ENCODE measurements around the gene AFAP1.

DNA sequence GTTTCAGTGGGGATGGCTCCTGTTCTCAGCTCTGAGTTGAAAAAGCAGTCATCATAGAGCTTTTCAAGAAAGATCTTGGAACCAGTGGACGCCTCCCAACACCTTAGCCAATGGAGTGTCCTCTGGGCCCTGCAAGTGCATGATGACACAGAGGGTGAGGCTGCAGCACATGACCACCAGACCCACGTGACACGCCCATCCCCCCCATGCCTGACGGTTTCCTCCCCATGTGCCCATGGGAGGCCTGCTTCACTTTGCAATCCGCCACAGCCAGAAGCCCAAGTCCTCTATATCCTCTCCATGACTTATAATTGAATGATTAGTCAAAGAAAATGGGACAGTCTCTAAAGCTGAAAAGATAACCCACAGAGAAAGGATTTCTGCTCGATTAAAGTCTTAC is 187.0 kb downstream of the AFAP1 start:
- TF ChIP-seq RNF2 (IDR thresholded peaks at IDR 0.05; ENCODE audit: borderline replicate concordance, low read depth, low read length, missing control alignments, poor library complexity, severe bottlenecking) (no peak), KDM1A (IDR thresholded peaks at IDR 0.05; ENCODE audit: borderline replicate concordance, low read length) (no peak), EGR1 (IDR thresholded peaks at IDR 0.05; ENCODE audit: borderline replicate concordance, low read depth, low read length) (no peak), GABPA (IDR thresholded peaks at IDR 0.05; ENCODE audit: borderline replicate concordance, insufficient read depth, low read length) (no peak), HDAC6 (IDR thresholded peaks at IDR 0.05; ENCODE audit: low read depth, low read length) (no peak), KDM5A (IDR thresholded peaks at IDR 0.05; ENCODE audit: low read length) (no peak), ASH2L (IDR thresholded peaks at IDR 0.05; ENCODE audit: low read length) (no peak), CTCF (IDR thresholded peaks at IDR 0.05; ENCODE audit: control extremely low read depth in 1 of 3, insufficient read depth in 1 of 3, low read depth in 1 of 3, low read length in 3 of 3) (no peak), MAFK (IDR thresholded peaks at IDR 0.05; ENCODE audit: low read depth, low read length) (no peak)

Data from H1 (cell line).